ENCODE measurements around the gene FNIP1.
"Not testable (repeated sequence)": the region's sequence is repeated elsewhere in the genome, so short reads cannot be mapped to it uniquely, and the experiment has no call there.

DNA sequence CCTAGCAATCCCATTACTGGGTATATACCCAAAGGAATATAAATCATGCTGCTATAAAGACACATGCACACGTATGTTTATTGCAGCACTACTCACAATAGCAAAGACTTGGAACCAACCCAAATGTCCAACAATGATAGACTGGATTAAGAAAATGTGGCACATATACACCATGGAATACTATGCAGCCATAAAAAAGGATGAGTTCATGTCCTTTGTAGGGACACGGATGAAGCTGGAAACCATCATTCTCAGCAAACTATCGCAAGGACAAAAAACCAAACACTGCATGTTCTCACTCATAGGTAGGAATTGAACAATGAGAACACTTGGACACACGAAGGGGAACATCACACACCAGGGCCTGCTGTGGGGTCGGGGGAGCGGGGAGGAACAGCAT is 61.9 kb downstream of the FNIP1 start:
- TF ChIP-seq, protein P1, sequence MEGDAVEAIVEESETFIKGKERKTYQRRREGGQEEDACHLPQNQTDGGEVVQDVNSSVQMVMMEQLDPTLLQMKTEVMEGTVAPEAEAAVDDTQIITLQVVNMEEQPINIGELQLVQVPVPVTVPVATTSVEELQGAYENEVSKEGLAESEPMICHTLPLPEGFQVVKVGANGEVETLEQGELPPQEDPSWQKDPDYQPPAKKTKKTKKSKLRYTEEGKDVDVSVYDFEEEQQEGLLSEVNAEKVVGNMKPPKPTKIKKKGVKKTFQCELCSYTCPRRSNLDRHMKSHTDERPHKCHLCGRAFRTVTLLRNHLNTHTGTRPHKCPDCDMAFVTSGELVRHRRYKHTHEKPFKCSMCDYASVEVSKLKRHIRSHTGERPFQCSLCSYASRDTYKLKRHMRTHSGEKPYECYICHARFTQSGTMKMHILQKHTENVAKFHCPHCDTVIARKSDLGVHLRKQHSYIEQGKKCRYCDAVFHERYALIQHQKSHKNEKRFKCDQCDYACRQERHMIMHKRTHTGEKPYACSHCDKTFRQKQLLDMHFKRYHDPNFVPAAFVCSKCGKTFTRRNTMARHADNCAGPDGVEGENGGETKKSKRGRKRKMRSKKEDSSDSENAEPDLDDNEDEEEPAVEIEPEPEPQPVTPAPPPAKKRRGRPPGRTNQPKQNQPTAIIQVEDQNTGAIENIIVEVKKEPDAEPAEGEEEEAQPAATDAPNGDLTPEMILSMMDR (IDR thresholded peaks at IDR 0.05; ENCODE audit: poor library complexity): not testable (repeated sequence)
- not testable (repeated sequence) for TF ChIP-seq EZH2 (IDR thresholded peaks at IDR 0.05; ENCODE audit: borderline replicate concordance); EZH2phosphoT487 (IDR thresholded peaks at IDR 0.05; ENCODE audit: low read depth, severe bottlenecking, unreplicated experiment)

Measured in hepatocyte (in vitro differentiated cells).